B cell (primary cell): ENCODE data around the gene STXBP1. TPM values are rescaled to one million over a fixed set of nuclear protein-coding genes. Genes with fewer than 3 reads are reported as not detected.

Source experiments
- ATAC-seq: fragments of 200-7000 bp; cut with Tn5 transposase; one replicate; pipeline ENCODE4 v1.10.0; 2021; ENCODE audit warnings: low read depth, mild to moderate bottlenecking, moderate number of reproducible peaks, moderate library complexity
- CTCF ChIA-PET: fragments of 350-600 bp; sonication (Branson Sonifier 250); formaldehyde crosslinking; loops from one replicate; lab custom pipeline; 2021; ENCODE audit warnings: antibody characterized with exemption, inconsistent platforms; lab: Charles Lee
- POLR2A ChIA-PET: fragments of 350-600 bp; sonication (Branson Sonifier 250); formaldehyde crosslinking; loops from one replicate; lab custom pipeline; 2021; ENCODE audit warnings: antibody characterized with exemption; lab: Charles Lee
- DNase-seq: peaks from one replicate; pipeline ENCODE4 v3.0.0; 2013
- H2AFZ ChIP-seq: 2 replicates; pipeline ENCODE4 v1.6.1; 2012; ENCODE audit warnings: mild to moderate bottlenecking, low read depth, low read length; ENCODE audit not compliant: insufficient read depth, poor library complexity, severe bottlenecking
- H3K27ac ChIP-seq, 2 donors: 1 replicate in 1 of 2; 2 replicates in 1 of 2; pipeline ENCODE4 v1.5.1; 2012 to 2013; ENCODE audit warnings: low read length in 2 of 2, mild to moderate bottlenecking in 2 of 2, moderate library complexity in 1 of 2
- H3K27me3 ChIP-seq, 4 experiments: fragments of 200-600 bp in 1 of 4; sonication (generic) in 1 of 4; replicated peaks in 1 of 4; 1 replicate in 2 of 4; 2 replicates in 2 of 4; pipeline versions ENCODE4 v1.6.1 to v1.7.0; 2013 to 2016; ENCODE audit warnings: low read length in 3 of 4, mild to moderate bottlenecking in 2 of 4, mixed read lengths in 1 of 4, moderate library complexity in 1 of 4; ENCODE audit not compliant: insufficient read depth in 4 of 4, control insufficient read depth in 3 of 4; ENCODE audit errors: control extremely low read depth in 1 of 4
- H3K36me3 ChIP-seq, 2 experiments: replicated peaks in 1 of 2; 1 replicate in 1 of 2; 2 replicates in 1 of 2; pipeline versions ENCODE4 v1.6.1 to v1.7.1; 2013; ENCODE audit warnings: low read length in 1 of 2; ENCODE audit not compliant: insufficient read depth in 2 of 2, control insufficient read depth in 1 of 2; ENCODE audit errors: control extremely low read depth in 1 of 2, extremely low read depth in 1 of 2
- H3K4me1 ChIP-seq, 2 donors: fragments of 200-600 bp in 1 of 2; sonication (generic) in 1 of 2; 1 replicate in 1 of 2; 2 replicates in 1 of 2; pipeline versions ENCODE4 v1.5.1 to v1.6.1; 2013 to 2017; ENCODE audit warnings: low read length in 2 of 2; ENCODE audit not compliant: control insufficient read depth in 2 of 2, insufficient read depth in 2 of 2
- H3K4me2 ChIP-seq: replicated peaks from 2 replicates; pipeline ENCODE3; 2012; ENCODE audit warnings: mild to moderate bottlenecking, low read depth, low read length; ENCODE audit not compliant: poor library complexity, severe bottlenecking
- H3K4me3 ChIP-seq, 5 experiments: fragments of 200-600 bp in 1 of 5; sonication (generic) in 1 of 5; 1 replicate in 3 of 5; 2 replicates in 2 of 5; pipeline versions ENCODE4 v1.5.1 to v1.7.0; 2011 to 2016; ENCODE audit warnings: low read length in 4 of 5, mild to moderate bottlenecking in 4 of 5, low read depth in 2 of 5, control low read depth in 1 of 5, moderate library complexity in 1 of 5; ENCODE audit not compliant: insufficient read depth in 1 of 5; ENCODE audit errors: control extremely low read depth in 1 of 5, extremely low read depth in 1 of 5
- H3K79me2 ChIP-seq: fragments of 200-600 bp; sonication (generic); one replicate; pipeline ENCODE4 v1.6.0; 2016; ENCODE audit warnings: low read length; ENCODE audit not compliant: control insufficient read depth, insufficient read depth
- H3K9ac ChIP-seq: fragments of 200-600 bp; sonication (generic); 2 replicates; pipeline ENCODE4 v1.6.1; 2017; ENCODE audit warnings: mild to moderate bottlenecking, low read length, moderate library complexity
- H3K9me3 ChIP-seq, 3 donors: one replicate each; pipeline versions ENCODE4 v1.6.1 to v1.7.1; 2013; ENCODE audit warnings: low read length in 2 of 3; ENCODE audit not compliant: control insufficient read depth in 2 of 3, insufficient read depth in 1 of 3; ENCODE audit errors: control extremely low read depth in 1 of 3
- H4K20me1 ChIP-seq: 2 replicates; pipeline ENCODE4 v1.6.0; 2012; ENCODE audit warnings: mild to moderate bottlenecking, low read length; ENCODE audit not compliant: insufficient read depth, control insufficient read depth, poor library complexity, severe bottlenecking
- H3K27ac Mint-ChIP-seq: one replicate; pipeline ENCODE4 v1.8.0; 2021; ENCODE audit warnings: mixed read lengths
- H3K27me3 Mint-ChIP-seq: one replicate; pipeline ENCODE4 v1.8.0; 2021; ENCODE audit warnings: mixed read lengths
- H3K4me1 Mint-ChIP-seq: one replicate; pipeline ENCODE4 v1.8.0; 2021; ENCODE audit warnings: mixed read lengths
- H3K4me3 Mint-ChIP-seq: one replicate; pipeline ENCODE4 v1.8.0; 2021; ENCODE audit warnings: mixed read lengths
- H3K9me3 Mint-ChIP-seq: one replicate; pipeline ENCODE4 v1.8.0; 2022; ENCODE audit warnings: mixed read lengths; ENCODE audit not compliant: insufficient read depth
- EZH2 ChIP-seq: IDR thresholded peaks from 2 replicates; pipeline ENCODE4 v1.6.1; 2012; ENCODE audit warnings: borderline replicate concordance, low read depth, mild to moderate bottlenecking, moderate library complexity, low read length; ENCODE audit not compliant: insufficient read depth, poor library complexity, severe bottlenecking
- WGBS: methylation state at CpG from one replicate; pipeline ENCODE4 v1.1.5; 2013; ENCODE audit warnings: missing lambda C conversion rate; ENCODE audit not compliant: insufficient coverage; 5-methylcytosine and 5-hydroxymethylcytosine counted together
- intact Hi-C: fragments of 100-400 bp; cut with micrococcal nuclease; formaldehyde crosslinking; loops from one replicate; pipeline ENCODE4 v1.10.0; 2022
- polyA plus RNA-seq: library from polyadenylated mRNA; depleted of rRNA; stranded (reverse); fragments of >200 nt; gene quantifications from 2 replicates; pipeline ENCODE4 v1.2.3, GENCODE V29; 2012
- total RNA-seq, 2 donors: library from RNA; stranded (reverse); fragments of 120-200 nt in 1 of 2; gene quantifications; 1 replicate in 1 of 2; 2 replicates in 1 of 2; pipeline versions ENCODE4 v1.2.3 to v1.2.4, GENCODE V29; 2013 to 2022
- TF ChIP-seq, protein P1 (sequence below): fragments of 200-600 bp; IDR thresholded peaks from one replicate; pipeline ENCODE4 v1.8.0; 2022; ENCODE audit warnings: antibody characterized with exemption, mild to moderate bottlenecking

The STXBP1 gene
- total and polyA plus RNA-seq, 2 donors (not counting 1 experiment from before 2014, with no cell fraction given) = 0.62 TPM; not detected in 1

DNA sequence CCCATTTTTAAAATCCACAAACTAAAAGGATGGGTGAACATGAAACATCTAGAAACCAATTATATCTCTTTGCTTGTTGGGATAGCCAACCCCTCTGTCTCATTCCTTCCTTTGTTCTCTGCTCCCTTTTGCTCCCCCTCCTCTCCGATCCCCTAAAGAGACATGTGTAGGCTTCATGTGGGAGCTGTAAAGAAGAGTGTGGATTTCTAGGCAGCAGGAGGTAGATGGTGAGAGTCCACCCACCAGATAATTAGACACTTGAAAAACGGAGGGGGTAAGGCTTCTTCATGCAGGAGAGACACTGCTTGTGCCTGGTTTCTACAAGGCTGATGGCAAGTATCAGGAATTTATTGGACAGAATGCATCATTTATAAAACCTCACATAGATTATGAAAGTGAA is 67.4 kb downstream of the STXBP1 start:
- H4K20me1 ChIP-seq = no peaks in the 10 kb centered on the region
- POLR2A ChIA-PET = no interaction called here
- no peaks in the 10 kb centered on the region for H3K9me3 ChIP-seq
- TF ChIP-seq, protein P1, sequence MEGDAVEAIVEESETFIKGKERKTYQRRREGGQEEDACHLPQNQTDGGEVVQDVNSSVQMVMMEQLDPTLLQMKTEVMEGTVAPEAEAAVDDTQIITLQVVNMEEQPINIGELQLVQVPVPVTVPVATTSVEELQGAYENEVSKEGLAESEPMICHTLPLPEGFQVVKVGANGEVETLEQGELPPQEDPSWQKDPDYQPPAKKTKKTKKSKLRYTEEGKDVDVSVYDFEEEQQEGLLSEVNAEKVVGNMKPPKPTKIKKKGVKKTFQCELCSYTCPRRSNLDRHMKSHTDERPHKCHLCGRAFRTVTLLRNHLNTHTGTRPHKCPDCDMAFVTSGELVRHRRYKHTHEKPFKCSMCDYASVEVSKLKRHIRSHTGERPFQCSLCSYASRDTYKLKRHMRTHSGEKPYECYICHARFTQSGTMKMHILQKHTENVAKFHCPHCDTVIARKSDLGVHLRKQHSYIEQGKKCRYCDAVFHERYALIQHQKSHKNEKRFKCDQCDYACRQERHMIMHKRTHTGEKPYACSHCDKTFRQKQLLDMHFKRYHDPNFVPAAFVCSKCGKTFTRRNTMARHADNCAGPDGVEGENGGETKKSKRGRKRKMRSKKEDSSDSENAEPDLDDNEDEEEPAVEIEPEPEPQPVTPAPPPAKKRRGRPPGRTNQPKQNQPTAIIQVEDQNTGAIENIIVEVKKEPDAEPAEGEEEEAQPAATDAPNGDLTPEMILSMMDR = no peak
- no peak for TF ChIP-seq EZH2
- no peak overlapping the region for H3K4me2 ChIP-seq
- Mint-ChIP-seq H3K4me1 (no peaks in the 10 kb centered on the region), H3K9me3 (no peaks in the 10 kb centered on the region), H3K27ac (no peak overlapping the region), H3K4me3 (no peak overlapping the region), H3K27me3 (peaks cover 23% of the 10 kb centered on the region)
- no peak overlapping the region for H3K9ac ChIP-seq
- no peak overlapping the region for H3K4me3 ChIP-seq
- no peaks in the 10 kb centered on the region for H3K4me1 ChIP-seq
- no peaks in the 10 kb centered on the region for H3K36me3 ChIP-seq
- H3K27ac ChIP-seq = no peak overlapping the region
- H3K27me3 ChIP-seq = peaks cover 0 to 4% (median 0%) of the 10 kb centered on the region in 4 experiments
- CTCF ChIA-PET = no interaction called here
- ATAC-seq = no peak
- no peak for DNase-seq
- no peak overlapping the region for H2AFZ ChIP-seq
- H3K79me2 ChIP-seq = no peaks in the 10 kb centered on the region
- intact Hi-C loops = no loop called here
- WGBS = no CpG with 5 or more reads among the region's 2 CpGs

DNA sequence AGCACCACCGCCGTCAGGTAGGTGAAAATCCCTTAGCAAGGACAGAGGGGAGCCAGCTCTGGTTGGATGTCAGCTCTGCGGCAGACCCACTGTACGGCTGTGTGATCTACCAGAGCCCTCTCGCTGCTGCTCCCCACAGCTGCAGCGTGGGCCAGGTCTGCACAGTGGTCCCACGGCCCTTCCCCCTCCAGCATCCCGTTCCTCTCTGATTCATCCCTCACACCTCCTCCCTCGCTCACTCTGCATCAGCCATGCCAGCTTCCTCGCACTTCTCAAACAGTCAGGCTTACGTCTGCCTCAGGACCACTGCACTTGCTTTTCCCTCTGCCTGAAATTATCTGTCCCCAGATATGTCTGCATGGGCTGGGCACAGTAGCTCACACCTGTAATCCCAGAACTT is 68.1 kb downstream of the STXBP1 start:
- H3K4me3 ChIP-seq = no peak overlapping the region
- intact Hi-C loops = no loop called here
- Mint-ChIP-seq H3K27ac (no peak overlapping the region), H3K4me3 (no peak overlapping the region), H3K9me3 (no peaks in the 10 kb centered on the region), H3K27me3 (peaks cover 23% of the 10 kb centered on the region), H3K4me1 (no peaks in the 10 kb centered on the region)
- H3K4me1 ChIP-seq = no peaks in the 10 kb centered on the region
- no peak overlapping the region for H3K4me2 ChIP-seq
- H3K36me3 ChIP-seq = no peaks in the 10 kb centered on the region
- ChIA-PET CTCF (no interaction called here), POLR2A (no interaction called here)
- peaks cover 0 to 4% (median 0%) of the 10 kb centered on the region in 4 experiments for H3K27me3 ChIP-seq
- H3K27ac ChIP-seq = no peak overlapping the region
- TF ChIP-seq, protein P1 = no peak
- no peak for TF ChIP-seq EZH2
- WGBS = 95% methylated on average over 11 of the region's 11 CpGs
- DNase-seq = no peak
- H3K9me3 ChIP-seq = no peaks in the 10 kb centered on the region
- ATAC-seq = no peak
- no peak overlapping the region for H3K9ac ChIP-seq
- H4K20me1 ChIP-seq = no peaks in the 10 kb centered on the region
- H2AFZ ChIP-seq = no peak overlapping the region
- H3K79me2 ChIP-seq = no peaks in the 10 kb centered on the region
